Fibroblast of lung (primary cell): ENCODE measurements around the gene SPPL2A. TPM values are rescaled to one million over a fixed set of nuclear protein-coding genes. Genes with fewer than 3 reads are reported as not detected.

Experiments
- DNase-seq, 2 donors: peaks; one replicate each; pipeline versions ENCODE4 v3.0.0 to v3.0.0-alpha.2; 2010; ENCODE audit warnings: low read depth in 2 of 2
- H2AFZ ChIP-seq: 2 replicates; pipeline ENCODE4 v1.5.1; 2012; ENCODE audit warnings: low read length, control low read depth, inconsistent platforms
- H3K27ac ChIP-seq: 2 replicates; pipeline ENCODE4 v1.5.1; 2011; ENCODE audit warnings: low read length, control low read depth; ENCODE audit not compliant: insufficient read depth
- H3K27me3 ChIP-seq: 2 replicates; pipeline ENCODE4 v1.5.1; 2011; ENCODE audit warnings: mild to moderate bottlenecking, low read length; ENCODE audit not compliant: control insufficient read depth, insufficient read depth
- H3K36me3 ChIP-seq: 2 replicates; pipeline ENCODE4 v1.5.1; 2011; ENCODE audit warnings: low read length; ENCODE audit not compliant: control insufficient read depth, insufficient read depth
- H3K4me1 ChIP-seq: 2 replicates; pipeline ENCODE4 v1.5.1; 2011; ENCODE audit warnings: low read length; ENCODE audit not compliant: control insufficient read depth, insufficient read depth; ENCODE audit errors: extremely low read depth
- H3K4me2 ChIP-seq: 2 replicates; pipeline ENCODE4 v1.5.1; 2011; ENCODE audit warnings: low read length, control low read depth; ENCODE audit not compliant: insufficient read depth; ENCODE audit errors: extremely low read depth
- H3K4me3 ChIP-seq, 4 experiments: fragments of 200-600 bp in 1 of 4; sonication (generic) in 1 of 4; replicated peaks in 1 of 4; 2 replicates each; pipeline ENCODE4 v1.5.1; 2011 to 2016; ENCODE audit warnings: low read length in 4 of 4, low read depth in 3 of 4, mild to moderate bottlenecking in 3 of 4, control low read depth in 2 of 4, inconsistent platforms in 1 of 4, mixed read lengths in 1 of 4; ENCODE audit not compliant: insufficient read depth in 1 of 4; ENCODE audit errors: control extremely low read depth in 1 of 4
- H3K79me2 ChIP-seq: 2 replicates; pipeline ENCODE4 v1.5.1; 2012; ENCODE audit warnings: mild to moderate bottlenecking, low read length, inconsistent platforms; ENCODE audit not compliant: control insufficient read depth, insufficient read depth
- H3K9ac ChIP-seq: 2 replicates; pipeline ENCODE4 v1.5.1; 2011; ENCODE audit warnings: mild to moderate bottlenecking, low read length, control low read depth; ENCODE audit not compliant: insufficient read depth
- H3K9me3 ChIP-seq: 2 replicates; pipeline ENCODE4 v1.5.1; 2012; ENCODE audit warnings: low read depth, low read length; ENCODE audit not compliant: control insufficient read depth, insufficient read depth
- H4K20me1 ChIP-seq: 2 replicates; pipeline ENCODE4 v1.5.1; 2011; ENCODE audit warnings: low read length; ENCODE audit not compliant: control insufficient read depth, insufficient read depth; ENCODE audit errors: extremely low read depth
- CTCF ChIP-seq, 2 donors: IDR thresholded peaks in 1 of 2; conservative IDR thresholded peaks in 1 of 2; 1 replicate in 1 of 2; 2 replicates in 1 of 2; pipeline ENCODE4 v1.5.1; 2011 to 2012; ENCODE audit warnings: low read length in 2 of 2, control low read depth in 1 of 2, inconsistent platforms in 1 of 2, low read depth in 1 of 2, mild to moderate bottlenecking in 1 of 2
- EZH2 ChIP-seq: IDR thresholded peaks from 2 replicates; pipeline ENCODE4 v1.5.1; 2012; ENCODE audit warnings: low read length, control low read depth, mild to moderate bottlenecking; ENCODE audit errors: missing control alignments
- polyA plus RNA-seq, 2 donors: library from polyadenylated mRNA; depleted of rRNA in 1 of 2; stranded (reverse) in 1 of 2; unstranded in 1 of 2; fragments of >200 nt; gene quantifications; 2 replicates each; pipeline ENCODE4 v1.2.1, GENCODE V29; 2011 to 2012; ENCODE audit warnings: missing spikeins in 1 of 2
- total RNA-seq: library from RNA; depleted of rRNA; stranded (reverse); fragments of >200 nt; gene quantifications from 2 replicates; pipeline ENCODE4 v1.2.1, GENCODE V29; 2014

SPPL2A gene
- total and polyA plus RNA-seq, 2 donors (not counting 1 experiment from before 2014, with no cell fraction given) = 97.6 to 120 TPM

DNA sequence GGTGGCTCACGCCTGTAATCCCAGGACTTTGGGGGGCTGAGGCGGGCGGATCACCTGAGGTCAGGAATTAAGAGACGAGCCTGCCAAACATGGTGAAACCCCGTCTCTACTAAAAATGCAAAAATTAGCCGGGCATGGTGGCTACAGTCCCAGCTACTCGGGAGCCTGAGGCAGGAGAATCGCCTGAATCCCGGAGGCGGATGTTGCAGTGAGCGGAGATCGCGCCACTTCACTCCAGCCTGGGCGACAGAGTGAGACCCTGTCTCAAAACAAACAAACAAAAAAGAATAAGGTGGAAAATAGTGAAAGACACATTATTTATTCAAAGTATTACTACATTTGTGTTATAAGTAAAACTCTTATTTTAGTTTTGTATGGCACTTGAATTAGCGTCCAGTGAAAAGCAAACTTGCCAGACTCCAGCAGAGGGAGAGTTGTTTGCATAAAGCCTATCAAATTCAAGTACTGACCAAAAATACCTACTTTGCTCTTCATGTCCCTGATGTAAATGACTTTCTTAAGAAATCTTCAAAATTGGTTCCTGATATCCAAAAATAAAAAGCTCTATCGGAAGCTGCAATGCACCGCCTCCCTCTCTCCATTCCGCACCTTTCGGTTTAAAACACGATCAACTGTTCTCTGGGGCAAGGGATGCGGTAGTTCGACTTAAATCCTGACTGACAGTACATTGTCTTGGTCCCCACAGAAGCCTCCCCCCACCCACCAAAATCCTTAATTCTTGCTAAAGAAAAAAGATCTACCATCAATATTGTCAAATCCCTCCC lies 80.1 kb downstream of the SPPL2A start:
- no peak overlapping the region for H2AFZ ChIP-seq
- H3K9me3 ChIP-seq = no peaks in the 10 kb centered on the region
- peak overlapping the region; percentile 65 for H3K4me2 ChIP-seq
- TF ChIP-seq EZH2 = no peak
- TF ChIP-seq CTCF (conservative IDR thresholded peaks at IDR 0.05 in 1 of 2, IDR thresholded peaks at IDR 0.05 in 1 of 2; ENCODE audit: low read depth in 1 of 2, low read length in 2 of 2) = peak in 1 of 2 donors; percentile 26
- peak overlapping the region; percentile 91 to 97 (median 92) for H3K4me3 ChIP-seq
- H3K9ac ChIP-seq = peak overlapping the region; percentile 90
- no peaks in the 10 kb centered on the region for H4K20me1 ChIP-seq
- peaks cover 2% of the 10 kb centered on the region for H3K36me3 ChIP-seq
- H3K79me2 ChIP-seq = peaks cover 56% of the 10 kb centered on the region
- no peak overlapping the region for H3K27ac ChIP-seq
- H3K27me3 ChIP-seq = no peaks in the 10 kb centered on the region
- DNase-seq = peak; percentile 11 to 40
- peaks cover 5% of the 10 kb centered on the region for H3K4me1 ChIP-seq

DNA sequence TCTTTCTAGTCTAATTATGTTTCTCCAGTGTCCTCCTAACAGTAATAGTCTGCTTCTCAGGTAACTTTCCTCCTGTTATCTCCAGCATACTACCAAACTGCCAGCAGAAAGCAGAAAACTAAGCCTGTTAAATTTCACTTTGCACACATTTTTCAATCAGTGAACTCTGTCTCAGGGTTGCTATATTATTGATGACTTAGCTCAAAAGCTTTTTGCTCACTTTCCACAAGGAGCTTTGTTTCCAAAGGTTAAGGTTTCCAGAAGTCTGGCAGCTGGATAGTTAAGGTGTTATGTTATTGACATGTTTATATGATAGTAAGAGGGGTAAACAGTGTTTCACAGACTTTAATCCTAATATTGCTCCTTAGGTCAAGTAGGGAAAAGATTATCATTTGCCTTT lies 84.0 kb downstream of the SPPL2A start:
- peaks cover 2% of the 10 kb centered on the region for H3K36me3 ChIP-seq
- peak overlapping the region; percentile 13 for H3K4me2 ChIP-seq
- no peak overlapping the region for H3K9ac ChIP-seq
- H3K27ac ChIP-seq = no peak overlapping the region
- H3K79me2 ChIP-seq = peaks cover 86% of the 10 kb centered on the region
- DNase-seq = no peak
- H2AFZ ChIP-seq = no peak overlapping the region
- no peaks in the 10 kb centered on the region for H3K27me3 ChIP-seq
- no peak for TF ChIP-seq EZH2
- no peak for TF ChIP-seq CTCF (conservative IDR thresholded peaks at IDR 0.05 in 1 of 2, IDR thresholded peaks at IDR 0.05 in 1 of 2; ENCODE audit: low read depth in 1 of 2, low read length in 2 of 2)
- H3K4me3 ChIP-seq = no peak overlapping the region
- peaks cover 3% of the 10 kb centered on the region for H3K4me1 ChIP-seq
- no peaks in the 10 kb centered on the region for H3K9me3 ChIP-seq
- H4K20me1 ChIP-seq = no peaks in the 10 kb centered on the region

GRCh38 chr15:50676799-50677483 lies 88.6 kb downstream of the SPPL2A start:
- Histone ChIP-seq H2AFZ (no peak overlapping the region), H3K27me3 (no peaks in the 10 kb centered on the region), H3K79me2 (peaks cover 71% of the 10 kb centered on the region), H3K36me3 (peaks cover 2% of the 10 kb centered on the region), H3K4me2 (peak overlapping the region; percentile 27), H3K4me1 (no peaks in the 10 kb centered on the region), H3K4me3 (no peak overlapping the region), H3K27ac (peak overlapping the region; percentile 42), H3K9ac (peak overlapping the region; percentile 20), H3K9me3 (no peaks in the 10 kb centered on the region), H4K20me1 (no peaks in the 10 kb centered on the region)
- peak; percentile 9 to 63 for DNase-seq
- TF ChIP-seq EZH2 (no peak), CTCF (conservative IDR thresholded peaks at IDR 0.05 in 1 of 2, IDR thresholded peaks at IDR 0.05 in 1 of 2; ENCODE audit: low read depth in 1 of 2, low read length in 2 of 2) (no peak)
